LNCAP (cell line): Measurements from ENCODE around the gene SLC8A1.

Source experiments
- CTCF ChIP-seq: fragments of 450-650 bp; IDR thresholded peaks from 2 replicates; pipeline ENCODE4 v1.5.1; 2017; ENCODE audit warnings: mild to moderate bottlenecking

Gene SLC8A1

GRCh38 chr2:40485854-40486253, 34.0 kb upstream of the SLC8A1 start:
- no peak for TF ChIP-seq CTCF

- no peak for TF ChIP-seq CTCF
Measured at GRCh38 chr2:40485318-40485717, 33.4 kb upstream of the SLC8A1 start.

GRCh38 chr2:40483549-40484243, 31.8 kb upstream of the SLC8A1 start:
- no peak for TF ChIP-seq CTCF

- no peak for TF ChIP-seq CTCF
Measured at GRCh38 chr2:40480596-40480995, 28.7 kb upstream of the SLC8A1 start.

GRCh38 chr2:40480073-40480472, 28.2 kb upstream of the SLC8A1 start:
- TF ChIP-seq CTCF = no peak

- TF ChIP-seq CTCF = no peak
Measured at GRCh38 chr2:40477361-40477760, 25.5 kb upstream of the SLC8A1 start.

GRCh38 chr2:40476436-40476835, 24.5 kb upstream of the SLC8A1 start:
- TF ChIP-seq CTCF = no peak

GRCh38 chr2:40474306-40474705, 22.4 kb upstream of the SLC8A1 start:
- TF ChIP-seq CTCF = no peak
